GM10266 (cell line): ENCODE measurements around the gene HDAC4.

ENCODE experiments used
- DNase-seq: peaks from one replicate; pipeline ENCODE4 v3.0.0; 2012; ENCODE audit errors: extremely low spot score
- CTCF ChIP-seq: IDR thresholded peaks from 2 replicates; pipeline ENCODE4 v1.5.1; 2012; ENCODE audit warnings: mild to moderate bottlenecking, low read depth; ENCODE audit not compliant: control insufficient read depth, insufficient read depth; ENCODE audit errors: missing control alignments

The HDAC4 gene

GRCh38 chr2:239262484-239263230 is 138.2 kb downstream of the HDAC4 start:
- no peak for DNase-seq
- no peak for TF ChIP-seq CTCF

GRCh38 chr2:239261796-239262483 is 138.9 kb downstream of the HDAC4 start:
- DNase-seq: no peak
- no peak for TF ChIP-seq CTCF

DNA sequence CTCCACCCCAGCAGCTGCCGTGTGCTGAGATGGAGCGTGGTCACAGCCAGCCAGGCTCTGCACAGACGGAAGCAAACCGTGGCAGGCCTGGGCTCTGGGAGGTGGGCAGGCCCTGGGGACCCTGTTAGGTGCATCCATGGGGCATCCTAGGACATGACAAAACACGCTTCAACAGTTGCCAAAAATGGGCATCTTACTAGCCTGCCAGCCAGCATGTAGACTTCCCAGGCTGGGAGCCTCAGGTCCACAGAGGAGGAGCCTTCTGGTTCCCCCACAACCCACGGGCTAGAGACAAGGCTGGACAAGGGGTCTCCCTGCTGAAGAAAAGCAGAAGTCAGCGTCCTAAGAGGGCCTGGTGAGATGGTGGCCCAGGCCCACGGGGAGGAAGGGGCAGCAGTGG is 139.5 kb downstream of the HDAC4 start:
- no peak for DNase-seq
- TF ChIP-seq CTCF: no peak

GRCh38 chr2:239260546-239261327 is 140.1 kb downstream of the HDAC4 start:
- no peak for DNase-seq
- no peak for TF ChIP-seq CTCF

DNA sequence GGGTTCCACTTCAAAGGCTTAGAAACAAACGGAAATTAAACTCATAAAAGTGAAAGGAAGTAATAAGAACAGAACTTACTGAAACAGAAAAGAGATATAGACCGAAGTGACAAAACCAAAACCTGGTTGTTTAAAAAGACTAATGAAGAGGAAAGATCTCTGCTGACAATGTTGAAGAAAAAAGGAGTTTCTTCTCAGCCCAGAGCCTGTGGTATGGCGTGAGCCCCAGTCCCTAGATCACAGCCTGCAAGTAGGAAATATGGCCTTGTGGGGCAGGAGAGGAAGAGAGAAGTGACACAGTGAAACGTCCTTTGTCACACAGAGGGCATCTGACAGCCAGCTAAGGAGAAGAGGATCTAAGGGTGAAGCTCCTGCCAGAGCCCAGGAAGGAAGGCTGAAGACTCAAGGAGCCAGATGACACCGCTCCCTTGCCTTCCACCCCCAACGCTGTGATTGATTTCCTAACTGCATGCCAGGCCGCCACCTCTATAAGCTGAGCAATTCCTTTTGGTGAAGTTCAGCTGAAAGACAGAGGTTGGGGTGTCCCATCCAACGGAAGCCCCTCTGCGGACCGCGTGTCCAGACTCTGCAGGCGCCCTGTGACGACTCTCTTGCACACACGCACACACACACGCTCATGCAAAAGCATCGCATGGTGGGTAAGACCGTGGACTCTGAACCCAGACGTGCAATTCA is 141.1 kb downstream of the HDAC4 start:
- TF ChIP-seq CTCF: no peak
- peak; percentile 57 for DNase-seq

DNA sequence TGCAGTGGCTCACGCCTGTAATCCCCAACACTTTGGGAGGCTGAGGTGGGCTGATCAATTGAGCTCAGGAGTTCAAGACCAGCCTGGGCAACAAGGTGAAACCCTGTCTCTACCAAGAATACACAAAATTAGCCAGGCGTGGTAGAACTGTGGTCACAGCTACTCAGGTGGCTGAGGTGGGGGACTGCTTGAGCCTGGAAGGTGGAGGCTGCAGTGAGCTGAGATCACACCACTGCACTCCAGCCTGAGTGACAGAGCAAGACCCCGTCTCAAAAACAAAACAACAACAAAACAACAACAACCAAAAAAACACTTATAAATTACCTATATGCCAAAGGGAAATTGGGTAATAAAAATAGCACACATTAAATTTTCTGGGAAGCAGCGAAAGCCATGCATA is 141.6 kb downstream of the HDAC4 start:
- DNase-seq: no peak
- no peak for TF ChIP-seq CTCF
